Testis (tissue), 2 donors: ENCODE results near the gene LRFN4.

Source experiments
- POLR2A ChIP-seq: fragments of 450-650 bp; IDR thresholded peaks from one replicate; pipeline ENCODE4 v1.6.1; 2017; ENCODE audit warnings: antibody characterized with exemption, mild to moderate bottlenecking, moderate library complexity
- TF ChIP-seq, protein P1 (sequence below), 3 experiments: fragments of 450-650 bp in 2 of 3; fragments of 200-600 bp in 1 of 3; sonication (generic) in 1 of 3; IDR thresholded peaks; one replicate each; pipeline ENCODE4 v1.5.1; 2016 to 2019; ENCODE audit warnings: antibody characterized with exemption in 3 of 3, mild to moderate bottlenecking in 2 of 3, moderate library complexity in 1 of 3

- TF ChIP-seq, protein P1, sequence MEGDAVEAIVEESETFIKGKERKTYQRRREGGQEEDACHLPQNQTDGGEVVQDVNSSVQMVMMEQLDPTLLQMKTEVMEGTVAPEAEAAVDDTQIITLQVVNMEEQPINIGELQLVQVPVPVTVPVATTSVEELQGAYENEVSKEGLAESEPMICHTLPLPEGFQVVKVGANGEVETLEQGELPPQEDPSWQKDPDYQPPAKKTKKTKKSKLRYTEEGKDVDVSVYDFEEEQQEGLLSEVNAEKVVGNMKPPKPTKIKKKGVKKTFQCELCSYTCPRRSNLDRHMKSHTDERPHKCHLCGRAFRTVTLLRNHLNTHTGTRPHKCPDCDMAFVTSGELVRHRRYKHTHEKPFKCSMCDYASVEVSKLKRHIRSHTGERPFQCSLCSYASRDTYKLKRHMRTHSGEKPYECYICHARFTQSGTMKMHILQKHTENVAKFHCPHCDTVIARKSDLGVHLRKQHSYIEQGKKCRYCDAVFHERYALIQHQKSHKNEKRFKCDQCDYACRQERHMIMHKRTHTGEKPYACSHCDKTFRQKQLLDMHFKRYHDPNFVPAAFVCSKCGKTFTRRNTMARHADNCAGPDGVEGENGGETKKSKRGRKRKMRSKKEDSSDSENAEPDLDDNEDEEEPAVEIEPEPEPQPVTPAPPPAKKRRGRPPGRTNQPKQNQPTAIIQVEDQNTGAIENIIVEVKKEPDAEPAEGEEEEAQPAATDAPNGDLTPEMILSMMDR (IDR thresholded peaks at IDR 0.05): no peak
- no peak for TF ChIP-seq POLR2A
Measured at GRCh38 chr11:66885469-66885868, 28.6 kb downstream of the LRFN4 start.
